Fibroblast of mammary gland (primary cell): Measurements from ENCODE around the gene KLC1.
"Not testable (repeated sequence)": the region's sequence is repeated elsewhere in the genome, so short reads cannot be mapped to it uniquely, and the experiment has no call there.

ENCODE experiments used
- DNase-seq: peaks from one replicate; pipeline ENCODE4 v3.0.0-alpha.2; 2010; ENCODE audit warnings: low read depth
- H3K4me3 ChIP-seq: 2 replicates; pipeline ENCODE4 v1.5.1; 2011; ENCODE audit warnings: low read depth, mild to moderate bottlenecking, low read length, moderate library complexity; ENCODE audit not compliant: control insufficient read depth
- TF ChIP-seq, protein P1 (sequence below): conservative IDR thresholded peaks from 2 replicates; pipeline ENCODE4 v1.5.1; 2011; ENCODE audit warnings: low read depth, low read length, inconsistent platforms; ENCODE audit not compliant: control insufficient read depth, insufficient read depth

The KLC1 gene

DNA sequence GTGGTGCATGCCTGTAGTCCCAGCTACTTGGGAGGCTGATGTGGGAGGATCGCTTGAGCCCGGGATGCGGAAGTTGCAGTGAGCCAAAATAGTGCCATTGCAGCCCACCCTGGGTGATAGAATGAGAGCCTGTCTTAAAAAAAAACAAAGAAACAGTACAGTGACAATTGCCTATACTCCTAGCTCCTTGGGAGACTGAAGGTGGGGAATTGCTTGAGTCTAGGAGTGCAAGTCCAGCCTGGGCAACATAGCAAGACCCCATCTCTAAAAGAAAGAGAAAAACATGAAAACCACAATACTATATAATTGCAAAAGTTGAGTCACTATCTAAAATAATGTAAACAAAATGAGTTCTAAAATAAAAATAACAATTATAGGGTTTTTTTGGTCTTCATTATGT is 20.0 kb downstream of the KLC1 start:
- no peak for DNase-seq
- TF ChIP-seq, protein P1, sequence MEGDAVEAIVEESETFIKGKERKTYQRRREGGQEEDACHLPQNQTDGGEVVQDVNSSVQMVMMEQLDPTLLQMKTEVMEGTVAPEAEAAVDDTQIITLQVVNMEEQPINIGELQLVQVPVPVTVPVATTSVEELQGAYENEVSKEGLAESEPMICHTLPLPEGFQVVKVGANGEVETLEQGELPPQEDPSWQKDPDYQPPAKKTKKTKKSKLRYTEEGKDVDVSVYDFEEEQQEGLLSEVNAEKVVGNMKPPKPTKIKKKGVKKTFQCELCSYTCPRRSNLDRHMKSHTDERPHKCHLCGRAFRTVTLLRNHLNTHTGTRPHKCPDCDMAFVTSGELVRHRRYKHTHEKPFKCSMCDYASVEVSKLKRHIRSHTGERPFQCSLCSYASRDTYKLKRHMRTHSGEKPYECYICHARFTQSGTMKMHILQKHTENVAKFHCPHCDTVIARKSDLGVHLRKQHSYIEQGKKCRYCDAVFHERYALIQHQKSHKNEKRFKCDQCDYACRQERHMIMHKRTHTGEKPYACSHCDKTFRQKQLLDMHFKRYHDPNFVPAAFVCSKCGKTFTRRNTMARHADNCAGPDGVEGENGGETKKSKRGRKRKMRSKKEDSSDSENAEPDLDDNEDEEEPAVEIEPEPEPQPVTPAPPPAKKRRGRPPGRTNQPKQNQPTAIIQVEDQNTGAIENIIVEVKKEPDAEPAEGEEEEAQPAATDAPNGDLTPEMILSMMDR: no peak
- no peak overlapping the region for H3K4me3 ChIP-seq

DNA sequence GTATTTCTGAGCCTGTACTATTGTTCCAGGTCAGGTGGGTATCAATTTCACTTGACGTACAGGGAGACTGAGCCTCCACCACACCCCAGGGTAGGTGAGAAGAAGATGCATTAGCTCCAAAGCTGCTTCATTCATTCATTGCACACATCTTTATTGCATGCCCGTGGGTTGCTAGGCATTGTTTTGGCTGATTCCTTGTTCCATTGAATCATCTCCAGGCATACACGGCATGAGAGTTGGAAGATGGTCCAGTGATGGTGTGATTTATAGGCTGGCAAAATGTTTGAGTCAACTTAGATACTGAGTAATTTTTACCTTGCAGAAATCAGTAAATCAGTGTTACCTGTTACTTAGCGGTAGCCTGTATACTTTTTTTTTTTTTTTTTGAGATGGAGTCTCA is 21.2 kb downstream of the KLC1 start:
- H3K4me3 ChIP-seq: no peak overlapping the region
- TF ChIP-seq, protein P1: no peak
- no peak for DNase-seq

DNA sequence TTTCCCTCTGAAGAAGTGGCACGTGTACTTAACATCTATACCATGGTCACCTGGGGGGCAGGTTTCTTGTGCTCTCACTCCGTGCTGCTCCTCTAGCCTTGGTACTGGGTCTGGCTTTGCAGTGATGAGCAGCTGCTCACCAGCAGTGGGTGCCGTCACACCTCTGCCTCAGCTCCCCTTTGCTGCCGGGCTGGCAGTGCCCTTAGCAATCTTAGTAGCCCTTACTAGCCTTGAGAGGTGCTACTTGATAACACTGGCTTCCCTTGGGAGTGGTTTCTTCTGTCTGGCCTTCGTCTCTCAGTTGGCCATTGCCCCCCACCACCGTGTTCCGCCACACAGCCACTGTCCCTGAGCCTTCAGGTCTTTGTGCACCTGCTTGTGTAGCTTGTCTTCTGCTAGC is 22.6 kb downstream of the KLC1 start:
- DNase-seq: no peak
- TF ChIP-seq, protein P1: no peak
- H3K4me3 ChIP-seq: no peak overlapping the region

DNA sequence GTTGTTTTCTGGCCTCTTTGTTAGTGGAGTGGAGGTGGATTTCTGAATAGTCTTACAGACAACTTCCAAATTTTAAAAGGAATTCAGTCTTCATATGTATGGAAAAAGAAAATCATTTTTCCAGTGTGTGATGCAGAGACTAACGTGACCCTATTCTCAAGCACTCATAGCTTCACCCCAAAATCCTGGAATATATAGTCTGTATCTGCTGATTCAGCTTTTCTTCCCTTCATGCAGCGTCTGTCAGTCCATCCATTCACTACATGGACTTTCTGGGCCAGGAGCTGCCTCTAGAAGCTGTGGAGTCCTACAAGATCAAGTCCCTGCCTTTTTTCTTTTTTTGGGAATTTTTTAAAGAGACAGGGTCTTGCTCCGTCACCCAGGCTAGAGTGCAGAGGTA is 23.8 kb downstream of the KLC1 start:
- no peak for DNase-seq
- H3K4me3 ChIP-seq: no peak overlapping the region
- TF ChIP-seq, protein P1: no peak

DNA sequence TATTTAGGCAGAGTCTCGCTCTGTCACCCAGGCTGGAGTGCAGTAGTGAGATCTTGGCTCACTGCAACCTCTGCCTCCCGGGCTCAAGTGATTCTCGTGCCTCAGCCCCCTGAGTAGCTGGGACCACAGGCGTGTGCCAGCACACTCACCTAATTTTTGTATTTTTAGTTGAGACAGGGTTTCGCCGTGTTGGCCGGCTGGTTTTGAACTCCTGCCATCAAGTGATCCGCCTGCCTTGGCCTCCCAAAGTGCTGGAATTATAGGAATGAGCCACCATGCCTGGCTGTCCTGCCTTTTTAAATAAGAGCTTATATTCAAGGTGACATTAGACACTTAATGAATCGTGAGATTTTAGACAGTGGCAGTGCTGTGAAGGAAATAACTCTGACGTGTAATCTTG is 24.3 kb downstream of the KLC1 start:
- not testable (repeated sequence) for DNase-seq, H3K4me3 ChIP-seq

DNA sequence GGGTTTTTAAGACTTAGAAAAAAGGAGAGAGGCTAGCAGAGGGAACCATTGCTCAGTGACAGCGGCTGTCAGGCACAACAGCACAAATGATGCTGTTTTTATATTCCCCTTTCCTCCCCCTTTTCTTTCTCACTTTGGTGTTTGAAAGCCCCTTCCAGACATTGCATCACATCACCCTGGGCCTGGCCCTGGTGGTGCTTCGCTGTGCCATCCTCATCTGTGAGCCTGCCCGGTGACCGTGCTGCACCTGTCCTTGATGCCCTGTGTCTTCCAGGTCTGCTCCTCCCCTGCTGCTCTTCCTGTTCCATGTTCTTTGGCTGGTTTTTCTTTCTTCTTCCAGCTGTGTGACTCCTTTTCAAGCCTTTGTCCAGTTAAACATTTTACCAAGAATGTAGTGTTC is 24.8 kb downstream of the KLC1 start:
- no peak overlapping the region for H3K4me3 ChIP-seq
- no peak for DNase-seq

DNA sequence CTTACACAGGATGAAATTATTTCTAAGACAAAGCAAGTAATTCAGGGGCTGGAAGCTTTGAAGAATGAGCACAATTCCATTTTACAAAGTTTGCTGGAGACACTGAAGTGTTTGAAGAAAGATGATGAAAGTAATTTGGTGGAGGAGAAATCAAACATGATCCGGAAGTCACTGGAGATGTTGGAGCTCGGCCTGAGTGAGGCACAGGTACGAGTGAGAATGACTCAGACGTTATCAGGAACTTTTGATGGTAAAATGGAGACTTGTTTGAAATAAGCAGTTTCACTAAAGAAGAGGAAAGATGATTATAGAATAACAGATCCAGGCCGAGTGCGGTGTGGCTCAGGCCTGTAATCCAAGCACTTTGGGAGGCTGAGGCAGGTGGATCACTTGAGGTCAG is 25.6 kb downstream of the KLC1 start:
- TF ChIP-seq, protein P1: no peak
- H3K4me3 ChIP-seq: no peak overlapping the region
- no peak for DNase-seq

More for the DNA sequence above, 24.8 kb downstream of the KLC1 start:
- TF ChIP-seq, protein P1: no peak
